HG02884 (cell line): ENCODE results near the gene LAIR1.
"Not testable (repeated sequence)": the region's sequence is repeated elsewhere in the genome, so short reads cannot be mapped to it uniquely, and the experiment has no call there.

ENCODE experiments used
- ATAC-seq: cut with Tn5 transposase; IDR thresholded peaks from one replicate; pipeline ENCODE4 v1.9.1; 2021; ENCODE audit warnings: mild to moderate bottlenecking, moderate library complexity; ENCODE audit not compliant: unreplicated experiment

The LAIR1 gene

GRCh38 chr19:54379187-54379678, 14.5 kb upstream of the LAIR1 start:
- no peak for ATAC-seq

GRCh38 chr19:54376610-54377285, 12.0 kb upstream of the LAIR1 start:
- ATAC-seq = no peak

- not testable (repeated sequence) for ATAC-seq
These were observed 10.6 kb upstream of the LAIR1 start for GRCh38 chr19:54375181-54375938.

GRCh38 chr19:54373781-54374631, 9.3 kb upstream of the LAIR1 start:
- no peak for ATAC-seq

- not testable (repeated sequence) for ATAC-seq
These were observed 6.7 kb upstream of the LAIR1 start for GRCh38 chr19:54371453-54371852.

- not testable (repeated sequence) for ATAC-seq
These were observed 5.7 kb upstream of the LAIR1 start for GRCh38 chr19:54370434-54370796.

- ATAC-seq = not testable (repeated sequence)
These were observed 5.1 kb upstream of the LAIR1 start for GRCh38 chr19:54369688-54370433.

- no peak for ATAC-seq
These were observed 4.5 kb upstream of the LAIR1 start for GRCh38 chr19:54369082-54369687.

GRCh38 chr19:54366811-54367210, 2.1 kb upstream of the LAIR1 start:
- ATAC-seq = no peak

GRCh38 chr19:54365798-54366197, 1.1 kb upstream of the LAIR1 start:
- ATAC-seq = not testable (repeated sequence)

- not testable (repeated sequence) for ATAC-seq
These were observed 2.9 kb downstream of the LAIR1 start for GRCh38 chr19:54361680-54362422.

GRCh38 chr19:54359149-54359820, 5.4 kb downstream of the LAIR1 start:
- ATAC-seq = not testable (repeated sequence)

GRCh38 chr19:54357381-54357780, 7.3 kb downstream of the LAIR1 start:
- ATAC-seq = no peak

GRCh38 chr19:54356444-54357056, 8.2 kb downstream of the LAIR1 start:
- ATAC-seq = no peak

GRCh38 chr19:54355675-54356074, 9.1 kb downstream of the LAIR1 start:
- no peak for ATAC-seq

- no peak for ATAC-seq
These were observed 10.0 kb downstream of the LAIR1 start for GRCh38 chr19:54354761-54355160.

GRCh38 chr19:54352546-54352945, 12.2 kb downstream of the LAIR1 start:
- ATAC-seq = no peak

- no peak for ATAC-seq
These were observed 12.7 kb downstream of the LAIR1 start for GRCh38 chr19:54352041-54352440.
